HCT116 (cell line): ENCODE measurements around the gene TAF10.

ENCODE experiments used
- ATF3 ChIP-seq: IDR thresholded peaks from 2 replicates; pipeline ENCODE4 v1.6.1; 2012
- CEBPB ChIP-seq: IDR thresholded peaks from 2 replicates; pipeline ENCODE4 v1.6.1; 2012; ENCODE audit warnings: low read depth
- CTCF ChIP-seq, 3 experiments: fragments of 200-600 bp in 1 of 3; sonication (generic) in 1 of 3; IDR thresholded peaks in 2 of 3; conservative IDR thresholded peaks in 1 of 3; 2 replicates each; pipeline ENCODE4 v1.5.1; 2012 to 2017; ENCODE audit warnings: low read depth in 2 of 3, low read length in 2 of 3, antibody characterized with exemption in 1 of 3, borderline replicate concordance in 1 of 3, control low read depth in 1 of 3, mild to moderate bottlenecking in 1 of 3, mixed read lengths in 1 of 3, mixed run types in 1 of 3, moderate library complexity in 1 of 3; ENCODE audit not compliant: insufficient read depth in 1 of 3
- EZH2 ChIP-seq: fragments of 200-600 bp; sonication (generic); IDR thresholded peaks from 2 replicates; pipeline ENCODE4 v1.6.1; 2017; ENCODE audit warnings: antibody characterized with exemption, mixed run types
- MAX ChIP-seq: IDR thresholded peaks from 2 replicates; pipeline ENCODE4 v1.6.1; 2012
- POLR2AphosphoS5 ChIP-seq: IDR thresholded peaks from 2 replicates; pipeline ENCODE4 v1.6.1; 2011; ENCODE audit warnings: mild to moderate bottlenecking, low read depth, low read length, moderate library complexity
- REST ChIP-seq: IDR thresholded peaks from 2 replicates; pipeline ENCODE4 v1.6.1; 2012; ENCODE audit warnings: low read depth
- SRF ChIP-seq: IDR thresholded peaks from 2 replicates; pipeline ENCODE4 v1.6.1; 2012; ENCODE audit warnings: low read depth
- ZBTB33 ChIP-seq: IDR thresholded peaks from 2 replicates; pipeline ENCODE4 v1.6.1; 2011; ENCODE audit warnings: mild to moderate bottlenecking, low read length, moderate library complexity; ENCODE audit not compliant: insufficient replicate concordance; ENCODE audit errors: extremely low read depth
- ZNF274 ChIP-seq: fragments of 200-500 bp; sonication (Bioruptor generic); IDR thresholded peaks from 2 replicates; pipeline ENCODE4 v1.6.1; 2014; ENCODE audit warnings: mild to moderate bottlenecking, low read depth, low read length, inconsistent platforms

- TF ChIP-seq CTCF (IDR thresholded peaks at IDR 0.05 in 2 of 3, conservative IDR thresholded peaks at IDR 0.05 in 1 of 3; ENCODE audit: borderline replicate concordance in 1 of 3, insufficient read depth in 1 of 3, low read depth in 2 of 3, low read length in 2 of 3): peak in 1 of 3 experiments; percentile 17; a peak in 1 of 6 replicates
- no peak for TF ChIP-seq MAX
- no peak for TF ChIP-seq EZH2
- no peak for TF ChIP-seq POLR2AphosphoS5
- no peak for TF ChIP-seq ZNF274
- TF ChIP-seq ZBTB33: no peak
- no peak for TF ChIP-seq REST
- no peak for TF ChIP-seq ATF3
- TF ChIP-seq CEBPB: no peak
- TF ChIP-seq SRF: no peak
These were observed 17.8 kb downstream of the TAF10 start for GRCh38 chr11:6594142-6594768.
